ENCODE data around the gene LYRM4. TPM values are rescaled to one million over a fixed set of nuclear protein-coding genes. Genes with fewer than 3 reads are reported as not detected.

LYRM4 gene
- total RNA-seq, 1 experiment from 2014 or later, result 44.3 TPM

- Histone ChIP-seq H3K79me1 (ENCODE audit: insufficient read depth, low read depth, low read length, poor library complexity, severe bottlenecking) (peaks cover 3% of the 10 kb centered on the region), H2BK20ac (ENCODE audit: low read depth, low read length, poor library complexity, severe bottlenecking) (no peak overlapping the region), H3K18ac (ENCODE audit: insufficient read length, low read depth, low read length) (no peak overlapping the region), H3K23me2 (ENCODE audit: insufficient read length, low read depth, low read length, poor library complexity, severe bottlenecking) (no peaks in the 10 kb centered on the region), H2BK12ac (ENCODE audit: insufficient read length, low read depth, low read length) (no peak overlapping the region), H3K14ac (ENCODE audit: insufficient read depth, low read length) (no peak overlapping the region), H4K8ac (replicated peaks; ENCODE audit: insufficient read length, low read depth, low read length) (no peak overlapping the region), H3K9ac (ENCODE audit: extremely low read depth, insufficient read length, low read length) (no peak overlapping the region), H3K4me2 (ENCODE audit: insufficient read depth, insufficient read length, low read length) (no peak overlapping the region), H3K79me2 (ENCODE audit: insufficient read depth, low read length) (no peaks in the 10 kb centered on the region), H3T11ph (ENCODE audit: low read length) (no peak overlapping the region), H3K4me1 (ENCODE audit: insufficient read depth, low read length) (peaks cover 3% of the 10 kb centered on the region; the same call in 1 of the 2 replicates), H3K27me3 (ENCODE audit: insufficient read depth, low read length) (no peaks in the 10 kb centered on the region), H2AK5ac (ENCODE audit: insufficient read length, low read length) (no peak overlapping the region), H2BK120ac (ENCODE audit: low read depth, low read length, poor library complexity, severe bottlenecking) (no peak overlapping the region), H3K56ac (ENCODE audit: insufficient read length, low read depth, low read length) (no peak overlapping the region), H2AFZ (ENCODE audit: low read length) (no peak overlapping the region), H3K4ac (ENCODE audit: low read depth, low read length) (no peak overlapping the region), H2BK5ac (ENCODE audit: insufficient read length, low read length) (no peak overlapping the region), H4K5ac (ENCODE audit: insufficient read length, low read depth, low read length) (no peak overlapping the region), H3K9me3 (ENCODE audit: control insufficient read depth, low read depth, low read length) (no peaks in the 10 kb centered on the region), H4K91ac (ENCODE audit: insufficient read length, low read depth, low read length) (no peak overlapping the region), H3K27ac (ENCODE audit: insufficient read length, low read depth, low read length) (no peak overlapping the region), H2BK15ac (ENCODE audit: low read depth, low read length) (no peak overlapping the region), H4K20me1 (ENCODE audit: control insufficient read depth, insufficient read depth, insufficient read length) (no peaks in the 10 kb centered on the region), H3K23ac (ENCODE audit: insufficient read length, low read depth, low read length) (no peak overlapping the region)
- no peak overlapping the region for H3K4me3 Mint-ChIP-seq
- H3K27me3 Mint-ChIP-seq (ENCODE audit: low read depth), result no peaks in the 10 kb centered on the region
- no CpG with 5 or more reads among the region's 6 CpGs for WGBS (ENCODE audit: extremely low coverage, insufficient read length, low lambda C conversion rate)
- no peaks in the 10 kb centered on the region for H3K9me3 Mint-ChIP-seq
- peaks cover 26 to 27% of the 10 kb centered on the region in 2 experiments for H3K4me1 Mint-ChIP-seq
- peaks cover 0 to 5% (median 3%) of the 10 kb centered on the region in 3 experiments; a peak in 2 of 7 replicates for H3K36me3 Mint-ChIP-seq (ENCODE audit: insufficient read depth in 1 of 3, low read depth in 3 of 3)
- no peak for TF ChIP-seq CTCF (conservative IDR thresholded peaks at IDR 0.05)
- H3K27ac Mint-ChIP-seq, result no peak overlapping the region
- no peak for DNase-seq
Measured at GRCh38 chr6:5234874-5235273, 25.9 kb downstream of the LYRM4 start.

Data from H9 (cell line).